ENCODE measurements around the gene CACNA1B. TPM values are rescaled to one million over a fixed set of nuclear protein-coding genes. Genes with fewer than 3 reads are reported as not detected.

Gene CACNA1B
- total and polyA plus RNA-seq, 8 donors = 0.16 to 1.3 (median 0.31) TPM

DNA sequence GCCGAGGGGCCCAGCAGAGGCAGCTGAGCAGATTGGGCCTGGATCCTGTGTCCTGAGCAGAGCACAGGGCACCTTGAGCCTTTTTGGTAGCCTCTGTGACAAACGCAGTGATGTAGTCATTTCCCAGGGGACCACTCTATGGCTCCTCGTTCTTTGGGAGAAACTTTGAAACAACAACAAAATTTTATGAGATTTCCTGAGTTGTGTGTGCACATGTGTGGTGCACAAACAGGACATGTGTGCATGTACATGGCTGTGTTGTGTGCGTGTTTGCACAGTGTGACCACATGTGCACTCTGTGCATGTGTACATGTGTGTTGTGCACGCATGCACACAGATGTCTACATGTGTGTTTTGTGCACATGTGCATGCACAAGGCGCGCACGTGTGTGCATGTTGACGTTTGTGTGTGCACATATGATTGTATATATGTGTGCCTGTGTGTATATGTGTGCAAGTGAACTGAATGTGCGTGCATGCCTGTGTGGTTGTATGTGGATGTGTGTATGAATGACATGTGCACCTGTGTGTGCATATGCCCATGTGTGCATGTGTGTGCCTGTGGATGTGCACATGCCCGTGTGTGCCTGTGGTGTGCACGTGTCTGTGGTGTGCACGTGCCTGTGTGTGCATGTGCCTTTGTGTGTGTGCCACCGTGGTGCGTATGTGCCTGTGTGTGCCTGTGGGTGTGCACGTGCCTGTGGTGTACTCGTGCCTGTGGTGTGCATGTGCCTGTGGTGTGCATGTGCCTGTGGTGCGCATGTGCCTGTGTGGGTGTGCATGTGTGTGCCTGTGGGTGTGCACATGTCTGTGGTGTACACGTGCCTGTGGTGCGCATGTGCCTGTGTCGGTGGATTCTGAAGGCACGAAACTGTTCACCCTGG is 221.6 kb downstream of the CACNA1B start:
- 81 to 90% methylated on average over 22 of the region's 22 CpGs for WGBS, 2 donors
- ATAC-seq (no peak), DNase-seq (peak in 2 of 6 donors; percentile 3 to 18), FAIRE-seq (no peak)
- Histone ChIP-seq H3K9me3 (no peaks in the 10 kb centered on the region), H3K4me1 (no peaks in the 10 kb centered on the region), H3K27me3 (no peaks in the 10 kb centered on the region), H3K36me3 (no peaks in the 10 kb centered on the region), H3K4me3 (no peak overlapping the region), H3K27ac (no peak overlapping the region)
- intact Hi-C loops (cut with DNase I) = no loop called here
- TF ChIP-seq, protein P1, sequence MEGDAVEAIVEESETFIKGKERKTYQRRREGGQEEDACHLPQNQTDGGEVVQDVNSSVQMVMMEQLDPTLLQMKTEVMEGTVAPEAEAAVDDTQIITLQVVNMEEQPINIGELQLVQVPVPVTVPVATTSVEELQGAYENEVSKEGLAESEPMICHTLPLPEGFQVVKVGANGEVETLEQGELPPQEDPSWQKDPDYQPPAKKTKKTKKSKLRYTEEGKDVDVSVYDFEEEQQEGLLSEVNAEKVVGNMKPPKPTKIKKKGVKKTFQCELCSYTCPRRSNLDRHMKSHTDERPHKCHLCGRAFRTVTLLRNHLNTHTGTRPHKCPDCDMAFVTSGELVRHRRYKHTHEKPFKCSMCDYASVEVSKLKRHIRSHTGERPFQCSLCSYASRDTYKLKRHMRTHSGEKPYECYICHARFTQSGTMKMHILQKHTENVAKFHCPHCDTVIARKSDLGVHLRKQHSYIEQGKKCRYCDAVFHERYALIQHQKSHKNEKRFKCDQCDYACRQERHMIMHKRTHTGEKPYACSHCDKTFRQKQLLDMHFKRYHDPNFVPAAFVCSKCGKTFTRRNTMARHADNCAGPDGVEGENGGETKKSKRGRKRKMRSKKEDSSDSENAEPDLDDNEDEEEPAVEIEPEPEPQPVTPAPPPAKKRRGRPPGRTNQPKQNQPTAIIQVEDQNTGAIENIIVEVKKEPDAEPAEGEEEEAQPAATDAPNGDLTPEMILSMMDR (IDR thresholded peaks at IDR 0.05) = no peak

DNA sequence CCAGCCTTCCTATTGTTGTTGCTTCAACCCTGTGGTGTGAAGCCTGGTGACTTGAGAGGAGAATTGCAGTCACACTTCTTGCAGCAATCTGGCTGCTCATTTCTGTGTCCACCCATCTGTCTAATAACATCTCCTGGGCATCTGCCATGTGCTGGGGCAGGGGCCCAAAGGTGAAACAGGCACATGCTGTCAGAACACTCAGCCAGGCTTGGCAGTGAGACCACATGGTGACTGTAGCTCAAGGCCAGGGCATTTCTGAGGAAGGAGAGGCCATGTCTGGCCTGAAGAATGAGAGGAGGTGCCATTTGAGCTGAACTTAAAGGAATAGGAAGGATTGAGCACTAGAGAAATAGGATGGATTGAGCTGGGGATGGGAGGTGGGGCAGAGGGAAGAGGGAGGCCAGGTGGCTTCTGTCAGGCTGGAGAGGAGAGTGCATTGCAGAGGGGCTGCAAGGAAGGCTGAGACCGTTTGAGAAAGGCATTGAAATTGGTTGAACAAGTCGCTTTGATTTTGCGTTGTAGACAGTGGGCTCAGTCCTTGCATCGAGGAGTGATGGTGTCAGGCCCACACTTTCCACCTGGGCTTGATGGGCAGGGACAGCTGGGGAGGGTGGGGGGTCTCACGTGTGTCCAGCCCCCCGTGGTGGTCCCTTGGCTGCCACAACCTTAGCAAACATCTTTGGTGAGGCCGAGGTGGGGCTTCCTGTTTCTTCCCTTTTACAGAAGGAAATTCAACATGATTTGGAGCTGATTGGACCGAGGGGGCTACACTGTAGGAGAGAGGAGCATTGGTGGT is 222.4 kb downstream of the CACNA1B start:
- H3K4me1 ChIP-seq = no peaks in the 10 kb centered on the region
- FAIRE-seq (no peak), ATAC-seq (no peak), DNase-seq (peak in 1 of 6 donors; percentile 17)
- H3K36me3 ChIP-seq = no peaks in the 10 kb centered on the region
- TF ChIP-seq, protein P1 (IDR thresholded peaks at IDR 0.05) = no peak
- no peaks in the 10 kb centered on the region for H3K9me3 ChIP-seq
- 52 to 63% methylated on average over 8 of the region's 8 CpGs for WGBS, 2 donors
- H3K27ac ChIP-seq = no peak overlapping the region
- intact Hi-C loops (cut with DNase I) = no loop called here
- no peak overlapping the region for H3K4me3 ChIP-seq
- H3K27me3 ChIP-seq = no peaks in the 10 kb centered on the region

DNA sequence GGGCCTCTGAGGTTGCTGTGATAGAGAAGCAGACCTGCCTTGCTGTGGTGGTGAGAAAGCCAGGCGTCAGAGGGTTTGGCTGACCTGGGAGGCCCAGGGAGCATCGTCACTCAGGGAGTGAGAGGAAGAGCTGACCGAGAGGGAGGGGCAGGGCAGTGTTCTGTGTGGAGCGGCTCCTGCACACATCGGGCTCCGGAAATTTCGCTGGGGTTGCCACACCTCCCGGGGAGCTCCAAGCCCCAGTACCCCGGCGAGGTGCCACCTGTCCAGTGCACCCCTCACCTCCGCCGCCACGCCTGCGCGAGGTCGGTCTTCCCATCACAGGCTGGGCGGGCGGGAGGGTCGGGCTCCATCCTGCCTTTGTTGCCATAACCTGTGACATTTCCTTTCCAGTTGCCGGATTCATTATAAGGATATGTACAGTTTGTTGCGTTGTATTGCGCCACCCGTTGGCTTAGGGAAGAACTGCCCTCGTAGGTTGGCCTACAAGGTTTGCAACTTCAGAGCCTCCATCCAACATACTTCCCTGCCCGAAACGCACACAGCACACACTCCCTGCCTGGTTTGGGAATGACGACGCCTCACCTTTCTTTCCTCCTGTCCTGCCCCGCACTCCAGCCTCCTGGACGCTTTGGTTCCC is 223.2 kb downstream of the CACNA1B start:
- Histone ChIP-seq H3K27me3 (no peaks in the 10 kb centered on the region), H3K4me1 (no peaks in the 10 kb centered on the region), H3K27ac (no peak overlapping the region), H3K36me3 (no peaks in the 10 kb centered on the region), H3K4me3 (no peak overlapping the region), H3K9me3 (no peaks in the 10 kb centered on the region)
- TF ChIP-seq, protein P1 (IDR thresholded peaks at IDR 0.05) = no peak
- ATAC-seq (no peak), DNase-seq (peak in 1 of 6 donors; percentile 38), FAIRE-seq (no peak)
- intact Hi-C loops (cut with DNase I) = no loop called here
- 78 to 86% methylated on average over 30 of the region's 30 CpGs for WGBS, 2 donors

DNA sequence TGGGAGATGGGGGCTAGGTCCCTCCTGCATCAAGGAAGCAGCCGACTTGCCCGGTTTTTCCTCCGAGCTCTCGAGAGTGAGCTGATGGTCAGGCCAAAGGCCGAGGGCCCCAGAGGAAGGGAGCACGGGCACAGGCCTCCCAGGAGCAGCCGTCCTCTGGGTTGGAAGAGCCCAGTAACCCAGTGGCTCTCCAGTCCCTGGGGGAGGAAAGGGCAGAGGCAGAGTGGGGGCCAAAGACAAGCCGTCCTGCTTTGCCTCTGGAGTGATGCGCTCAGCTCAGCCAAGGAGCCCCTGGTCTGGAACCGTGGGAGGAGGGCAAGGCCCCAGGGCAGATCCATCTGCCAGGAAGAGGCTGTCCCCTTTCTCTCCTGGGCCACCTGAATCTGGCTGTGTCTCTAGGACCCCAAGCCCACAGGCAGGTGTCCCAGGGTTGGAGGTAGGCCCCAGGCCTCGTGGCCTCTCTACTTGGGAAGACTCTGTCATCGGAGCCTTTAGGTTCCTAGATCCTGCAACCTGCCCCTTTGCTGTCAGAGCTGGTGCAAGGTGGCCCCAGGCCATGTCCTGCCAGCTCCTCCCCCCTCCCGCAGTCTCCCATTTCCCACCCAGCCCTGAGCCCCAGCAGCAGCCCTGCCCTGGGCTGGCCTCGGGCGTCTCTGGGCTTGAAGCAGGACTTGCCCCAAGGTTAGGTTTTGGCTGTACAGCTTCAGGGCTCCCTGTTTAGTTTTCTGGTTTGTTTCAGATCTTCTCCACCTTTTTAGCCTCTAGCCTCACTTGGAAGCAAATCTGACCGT is 224.1 kb downstream of the CACNA1B start:
- H3K27me3 ChIP-seq = no peaks in the 10 kb centered on the region
- no peak for ATAC-seq

More for the DNA sequence above, 224.1 kb downstream of the CACNA1B start:
- Histone ChIP-seq H3K36me3 (no peaks in the 10 kb centered on the region), H3K9me3 (no peaks in the 10 kb centered on the region), H3K27ac (no peak overlapping the region), H3K4me3 (no peak overlapping the region), H3K4me1 (no peaks in the 10 kb centered on the region)
- TF ChIP-seq, protein P1 (IDR thresholded peaks at IDR 0.05) = no peak
- FAIRE-seq (no peak), DNase-seq (peak in 1 of 6 donors; percentile 34)
- 78 to 84% methylated on average over 16 of the region's 16 CpGs for WGBS, 2 donors
- intact Hi-C loops (cut with DNase I) = no loop called here

Measured in pancreas (tissue), 10 donors.